Measurements from ENCODE around the gene FYCO1.

The FYCO1 gene

GRCh38 chr3:45980819-45981218 is 14.8 kb downstream of the FYCO1 start:
- no peak overlapping the region for H3K4me3 Mint-ChIP-seq
- H3K9me3 Mint-ChIP-seq = no peaks in the 10 kb centered on the region
- H3K4me1 Mint-ChIP-seq = peaks cover 26% of the 10 kb centered on the region
- no peak for ATAC-seq
- peaks cover 40% of the 10 kb centered on the region for H3K36me3 Mint-ChIP-seq
- no peaks in the 10 kb centered on the region for H3K27me3 Mint-ChIP-seq
- peak overlapping the region; percentile 26 for H3K27ac Mint-ChIP-seq

GRCh38 chr3:45980229-45980813 is 15.3 kb downstream of the FYCO1 start:
- Mint-ChIP-seq H3K9me3 (no peaks in the 10 kb centered on the region), H3K4me1 (peaks cover 26% of the 10 kb centered on the region), H3K27ac (peak overlapping the region; percentile 67), H3K36me3 (peaks cover 45% of the 10 kb centered on the region), H3K4me3 (no peak overlapping the region), H3K27me3 (no peaks in the 10 kb centered on the region)
- ATAC-seq = peak; percentile 59

- Mint-ChIP-seq H3K27me3 (no peaks in the 10 kb centered on the region), H3K4me1 (peaks cover 26% of the 10 kb centered on the region), H3K27ac (peak overlapping the region; percentile 67), H3K9me3 (no peaks in the 10 kb centered on the region), H3K4me3 (peak overlapping the region; percentile 21), H3K36me3 (peaks cover 53% of the 10 kb centered on the region)
- peak; percentile 87 for ATAC-seq
Observed at GRCh38 chr3:45979378-45979777, 16.2 kb downstream of the FYCO1 start.

GRCh38 chr3:45978006-45978761 is 17.4 kb downstream of the FYCO1 start:
- Mint-ChIP-seq H3K27ac (peak overlapping the region; percentile 67), H3K4me3 (no peak overlapping the region), H3K4me1 (peaks cover 26% of the 10 kb centered on the region), H3K27me3 (no peaks in the 10 kb centered on the region), H3K36me3 (peaks cover 45% of the 10 kb centered on the region), H3K9me3 (no peaks in the 10 kb centered on the region)
- no peak for ATAC-seq

GRCh38 chr3:45976191-45977091 is 19.2 kb downstream of the FYCO1 start:
- peaks cover 40% of the 10 kb centered on the region for H3K4me1 Mint-ChIP-seq
- H3K27ac Mint-ChIP-seq = no peak overlapping the region

GRCh38 chr3:45975686-45976085 is 19.9 kb downstream of the FYCO1 start:
- ATAC-seq = no peak
- Mint-ChIP-seq H3K4me3 (no peak overlapping the region), H3K4me1 (peaks cover 34% of the 10 kb centered on the region)

More at GRCh38 chr3:45976191-45977091, 19.2 kb downstream of the FYCO1 start:
- Mint-ChIP-seq H3K27me3 (no peaks in the 10 kb centered on the region), H3K36me3 (peaks cover 36% of the 10 kb centered on the region), H3K4me3 (no peak overlapping the region), H3K9me3 (no peaks in the 10 kb centered on the region)
- ATAC-seq = no peak

GRCh38 chr3:45974686-45975085 is 20.9 kb downstream of the FYCO1 start:
- ATAC-seq = no peak
- no peak overlapping the region for H3K27ac Mint-ChIP-seq
- peaks cover 28% of the 10 kb centered on the region for H3K4me1 Mint-ChIP-seq
- H3K27me3 Mint-ChIP-seq = no peaks in the 10 kb centered on the region
- H3K4me3 Mint-ChIP-seq = no peak overlapping the region
- no peaks in the 10 kb centered on the region for H3K9me3 Mint-ChIP-seq
- H3K36me3 Mint-ChIP-seq = peaks cover 43% of the 10 kb centered on the region

More at GRCh38 chr3:45975686-45976085, 19.9 kb downstream of the FYCO1 start:
- Mint-ChIP-seq H3K27me3 (no peaks in the 10 kb centered on the region), H3K36me3 (peaks cover 37% of the 10 kb centered on the region), H3K27ac (peak overlapping the region; percentile 46), H3K9me3 (no peaks in the 10 kb centered on the region)

GRCh38 chr3:45972534-45973402 is 22.9 kb downstream of the FYCO1 start:
- Mint-ChIP-seq H3K36me3 (peaks cover 38% of the 10 kb centered on the region), H3K4me3 (no peak overlapping the region), H3K9me3 (no peaks in the 10 kb centered on the region), H3K27ac (no peak overlapping the region), H3K4me1 (peaks cover 24% of the 10 kb centered on the region), H3K27me3 (no peaks in the 10 kb centered on the region)
- peak; percentile 88 for ATAC-seq

GRCh38 chr3:45969953-45970352 is 25.7 kb downstream of the FYCO1 start:
- no peaks in the 10 kb centered on the region for H3K9me3 Mint-ChIP-seq
- peaks cover 39% of the 10 kb centered on the region for H3K4me1 Mint-ChIP-seq
- H3K27me3 Mint-ChIP-seq = no peaks in the 10 kb centered on the region
- peaks cover 48% of the 10 kb centered on the region for H3K36me3 Mint-ChIP-seq
- no peak overlapping the region for H3K27ac Mint-ChIP-seq
- H3K4me3 Mint-ChIP-seq = no peak overlapping the region
- ATAC-seq = no peak

GRCh38 chr3:45969116-45969515 is 26.5 kb downstream of the FYCO1 start:
- H3K4me1 Mint-ChIP-seq = peaks cover 47% of the 10 kb centered on the region
- no peaks in the 10 kb centered on the region for H3K9me3 Mint-ChIP-seq
- H3K27ac Mint-ChIP-seq = no peak overlapping the region
- peaks cover 44% of the 10 kb centered on the region for H3K36me3 Mint-ChIP-seq
- no peak overlapping the region for H3K4me3 Mint-ChIP-seq
- ATAC-seq = no peak
- H3K27me3 Mint-ChIP-seq = no peaks in the 10 kb centered on the region

GRCh38 chr3:45968706-45969105 is 26.9 kb downstream of the FYCO1 start:
- Mint-ChIP-seq H3K27ac (no peak overlapping the region), H3K4me3 (no peak overlapping the region), H3K27me3 (no peaks in the 10 kb centered on the region), H3K4me1 (peaks cover 51% of the 10 kb centered on the region), H3K9me3 (no peaks in the 10 kb centered on the region), H3K36me3 (peaks cover 44% of the 10 kb centered on the region)
- ATAC-seq = no peak

- Mint-ChIP-seq H3K4me3 (no peak overlapping the region), H3K27me3 (no peaks in the 10 kb centered on the region), H3K36me3 (peaks cover 44% of the 10 kb centered on the region), H3K4me1 (peaks cover 57% of the 10 kb centered on the region), H3K9me3 (no peaks in the 10 kb centered on the region), H3K27ac (no peak overlapping the region)
- ATAC-seq = no peak
Observed at GRCh38 chr3:45968149-45968548, 27.5 kb downstream of the FYCO1 start.

- H3K9me3 Mint-ChIP-seq = no peaks in the 10 kb centered on the region
- H3K4me3 Mint-ChIP-seq = no peak overlapping the region
- no peaks in the 10 kb centered on the region for H3K27me3 Mint-ChIP-seq
- H3K27ac Mint-ChIP-seq = no peak overlapping the region
- H3K36me3 Mint-ChIP-seq = peaks cover 44% of the 10 kb centered on the region
- H3K4me1 Mint-ChIP-seq = peaks cover 57% of the 10 kb centered on the region
- no peak for ATAC-seq
Observed at GRCh38 chr3:45967724-45968123, 27.9 kb downstream of the FYCO1 start.

GRCh38 chr3:45966950-45967640 is 28.5 kb downstream of the FYCO1 start:
- ATAC-seq = no peak
- Mint-ChIP-seq H3K9me3 (no peaks in the 10 kb centered on the region), H3K27ac (no peak overlapping the region), H3K4me1 (peaks cover 57% of the 10 kb centered on the region), H3K27me3 (no peaks in the 10 kb centered on the region), H3K36me3 (peaks cover 44% of the 10 kb centered on the region), H3K4me3 (no peak overlapping the region)

Measured in stimulated activated memory B cell treated with anti-CD40 and anti-IgM and Interleukin-4, amounts not matched to agents 10 μg/mL and 1 μg/mL and 100 μg/mL, for 72 hours (primary cell).